ENCODE data around the gene KCTD17. TPM values are rescaled to one million over a fixed set of nuclear protein-coding genes. Genes with fewer than 3 reads are reported as not detected.

Gene KCTD17
- total RNA-seq, 1 donor from 2014 or later, result 28.9 TPM

DNA sequence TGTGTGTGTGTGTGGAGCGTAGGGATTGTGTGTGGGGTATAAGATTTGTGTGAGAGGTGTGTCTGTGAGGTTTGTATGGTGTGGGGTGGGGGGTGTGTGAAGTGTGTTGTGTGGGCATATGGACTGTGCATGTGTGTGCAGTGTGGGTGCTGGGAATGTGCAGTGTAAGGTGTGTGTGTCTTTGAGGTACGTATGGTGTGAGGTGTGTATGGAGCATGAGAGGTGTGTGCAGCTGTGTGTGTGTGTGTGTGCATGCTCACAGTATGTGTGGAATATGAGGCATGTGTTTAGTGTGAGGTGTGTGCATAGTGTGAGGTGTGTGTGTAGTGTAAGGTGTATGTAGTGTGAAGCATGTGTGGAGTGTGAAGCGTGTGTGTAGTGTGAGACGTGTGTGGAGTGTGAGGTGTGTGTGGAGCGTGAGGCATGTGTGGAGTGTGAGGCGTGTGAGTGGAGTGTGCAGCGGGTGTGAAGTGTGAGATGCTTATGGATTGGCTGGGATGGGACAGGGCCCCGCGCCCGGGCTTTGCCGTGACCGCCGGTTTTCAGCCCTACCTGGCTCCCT, 59.7 kb downstream of the KCTD17 start:
- Mint-ChIP-seq H3K36me3 (ENCODE audit: low read depth) (no peaks in the 10 kb centered on the region), H3K4me1 (no peaks in the 10 kb centered on the region), H3K27ac (no peak overlapping the region), H3K9me3 (no peaks in the 10 kb centered on the region), H3K27me3 (peaks cover 3% of the 10 kb centered on the region), H3K4me3 (no peak overlapping the region)
- no peak for DNase-seq
- TF ChIP-seq, protein P1, sequence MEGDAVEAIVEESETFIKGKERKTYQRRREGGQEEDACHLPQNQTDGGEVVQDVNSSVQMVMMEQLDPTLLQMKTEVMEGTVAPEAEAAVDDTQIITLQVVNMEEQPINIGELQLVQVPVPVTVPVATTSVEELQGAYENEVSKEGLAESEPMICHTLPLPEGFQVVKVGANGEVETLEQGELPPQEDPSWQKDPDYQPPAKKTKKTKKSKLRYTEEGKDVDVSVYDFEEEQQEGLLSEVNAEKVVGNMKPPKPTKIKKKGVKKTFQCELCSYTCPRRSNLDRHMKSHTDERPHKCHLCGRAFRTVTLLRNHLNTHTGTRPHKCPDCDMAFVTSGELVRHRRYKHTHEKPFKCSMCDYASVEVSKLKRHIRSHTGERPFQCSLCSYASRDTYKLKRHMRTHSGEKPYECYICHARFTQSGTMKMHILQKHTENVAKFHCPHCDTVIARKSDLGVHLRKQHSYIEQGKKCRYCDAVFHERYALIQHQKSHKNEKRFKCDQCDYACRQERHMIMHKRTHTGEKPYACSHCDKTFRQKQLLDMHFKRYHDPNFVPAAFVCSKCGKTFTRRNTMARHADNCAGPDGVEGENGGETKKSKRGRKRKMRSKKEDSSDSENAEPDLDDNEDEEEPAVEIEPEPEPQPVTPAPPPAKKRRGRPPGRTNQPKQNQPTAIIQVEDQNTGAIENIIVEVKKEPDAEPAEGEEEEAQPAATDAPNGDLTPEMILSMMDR (IDR thresholded peaks at IDR 0.05), result no peak
- no peak for ATAC-seq (ENCODE audit: low read depth)
- CTCF ChIA-PET, result no interaction called here
- POLR2A ChIA-PET, result interaction anchor here (0.6 kb wide), 1 partner anchor 22 kb away, joined by 3 read pairs; no protein-coding TSS in a partner anchor
- intact Hi-C loops (cut with micrococcal nuclease), result no loop called here

DNA sequence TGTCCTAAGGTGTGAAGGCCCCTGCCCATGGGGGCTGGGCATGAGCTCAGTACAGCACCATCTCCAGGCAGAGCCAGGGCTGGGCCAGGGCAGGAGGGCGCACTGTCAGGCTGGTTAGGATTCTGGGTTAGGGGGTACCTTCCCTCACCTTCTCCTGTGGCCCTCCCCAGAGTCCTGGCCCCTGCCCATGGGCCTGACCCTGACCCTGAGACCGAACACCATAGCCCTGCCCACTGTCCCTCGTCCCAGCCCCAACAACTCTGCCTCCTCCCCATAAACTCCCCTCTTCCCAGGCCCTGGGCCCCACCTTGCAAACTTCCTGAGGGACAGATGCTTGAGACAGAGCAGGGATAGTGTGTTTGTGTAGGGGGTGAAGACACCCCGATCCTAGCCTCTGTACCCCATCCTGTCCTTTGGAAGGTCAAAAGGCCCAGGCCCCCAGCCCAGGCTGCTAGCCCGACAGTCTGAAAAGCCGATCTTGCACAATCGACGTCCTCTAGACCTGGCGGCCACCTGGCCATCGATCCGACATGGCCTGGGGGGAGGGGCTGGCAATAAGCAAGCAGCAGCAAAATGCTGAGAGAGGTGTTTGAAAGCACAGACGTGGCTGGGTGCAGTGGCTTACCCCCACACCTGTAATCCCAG, 60.7 kb downstream of the KCTD17 start:
- H3K27me3 Mint-ChIP-seq, result no peaks in the 10 kb centered on the region
- no peak for DNase-seq
- ATAC-seq (ENCODE audit: low read depth), result no peak
- H3K36me3 Mint-ChIP-seq (ENCODE audit: low read depth), result no peaks in the 10 kb centered on the region
- no peak overlapping the region for H3K27ac Mint-ChIP-seq
- intact Hi-C loops (cut with micrococcal nuclease), result no loop called here
- ChIA-PET CTCF (no interaction called here), POLR2A (interaction anchor here (0.6 kb wide), 1 partner anchor 312 kb away, joined by 3 read pairs; no protein-coding TSS in a partner anchor)
- H3K9me3 Mint-ChIP-seq, result no peaks in the 10 kb centered on the region
- TF ChIP-seq, protein P1 (IDR thresholded peaks at IDR 0.05), result no peak
- no peaks in the 10 kb centered on the region for H3K4me1 Mint-ChIP-seq
- no peak overlapping the region for H3K4me3 Mint-ChIP-seq

Other genes starting within 250 kb of the KCTD17 start
- gene PVALB, start 234.7 kb upstream of the KCTD17 start, total RNA-seq, result not detected in 2 replicates
- 120 and 121 TPM in 2 replicates for gene NCF4, start 190.7 kb upstream of the KCTD17 start, total RNA-seq
- 141 and 152 TPM in 2 replicates for gene CSF2RB, start 138.1 kb upstream of the KCTD17 start, total RNA-seq
- 7.2 TPM in 2 replicates for gene TST, start 32.3 kb upstream of the KCTD17 start, total RNA-seq
- 15.6 and 17.7 TPM in 2 replicates for gene MPST, start 32.0 kb upstream of the KCTD17 start, total RNA-seq
- gene TMPRSS6, start 58.0 kb downstream of the KCTD17 start, total RNA-seq, result 4.6 and 5.4 TPM in 2 replicates
- 11.0 and 12.7 TPM in 2 replicates for gene IL2RB, start 98.2 kb downstream of the KCTD17 start, total RNA-seq
- 5.2 and 8.2 TPM in 2 replicates for gene C1QTNF6, start 136.5 kb downstream of the KCTD17 start, total RNA-seq
- 1.7 and 1.8 TPM in 2 replicates for gene SSTR3, start 160.7 kb downstream of the KCTD17 start, total RNA-seq
- gene RAC2, start 192.5 kb downstream of the KCTD17 start, total RNA-seq, result 518 and 557 TPM in 2 replicates
- 37.2 and 40.3 TPM in 2 replicates for gene CYTH4, start 230.8 kb downstream of the KCTD17 start, total RNA-seq

Measured in activated B cell treated with CpG ODN at 0.5 μM for 24 hours (primary cell).